ENCODE measurements around the gene WNT16.
"Not testable (repeated sequence)": the region's sequence is repeated elsewhere in the genome, so short reads cannot be mapped to it uniquely, and the experiment has no call there.

WNT16 gene

GRCh38 chr7:121328508-121329190 is at the start of gene WNT16:
Gene WNT16, plus strand, starts transcription at chr7:121329000. Its CDS starts 293 bp downstream, at chr7:121329293.
- no peak for DNase-seq

- no peak for DNase-seq
These were observed 49.7 kb upstream of the WNT16 start for GRCh38 chr7:121279060-121279620.

- DNase-seq = no peak
These were observed 49.0 kb upstream of the WNT16 start for GRCh38 chr7:121279822-121280221.

GRCh38 chr7:121280656-121281055 is 48.1 kb upstream of the WNT16 start:
- DNase-seq = no peak

- DNase-seq = no peak
These were observed 46.7 kb upstream of the WNT16 start for GRCh38 chr7:121282129-121282528.

- DNase-seq = no peak
These were observed 43.6 kb upstream of the WNT16 start for GRCh38 chr7:121285066-121285667.

GRCh38 chr7:121286186-121286585 is 42.6 kb upstream of the WNT16 start:
- no peak for DNase-seq

- DNase-seq = peak; percentile 88
These were observed 41.8 kb upstream of the WNT16 start for GRCh38 chr7:121286742-121287734.

- DNase-seq = peak; percentile 98
These were observed 39.9 kb upstream of the WNT16 start for GRCh38 chr7:121288894-121289293.

- DNase-seq = not testable (repeated sequence)
These were observed 38.9 kb upstream of the WNT16 start for GRCh38 chr7:121289930-121290329.

GRCh38 chr7:121294448-121294992 is 34.3 kb upstream of the WNT16 start:
- no peak for DNase-seq

- no peak for DNase-seq
These were observed 31.0 kb upstream of the WNT16 start for GRCh38 chr7:121297843-121298242.

GRCh38 chr7:121298831-121299239 is 30.0 kb upstream of the WNT16 start:
- no peak for DNase-seq

- DNase-seq = no peak
These were observed 27.9 kb upstream of the WNT16 start for GRCh38 chr7:121300685-121301420.

- peak; percentile 27 for DNase-seq
These were observed 27.2 kb upstream of the WNT16 start for GRCh38 chr7:121301446-121302213.

GRCh38 chr7:121302214-121302745 is 26.5 kb upstream of the WNT16 start:
- DNase-seq = peak; percentile 96

GRCh38 chr7:121303422-121304101 is 25.2 kb upstream of the WNT16 start:
- peak; percentile 49 for DNase-seq

- DNase-seq = no peak
These were observed 24.6 kb upstream of the WNT16 start for GRCh38 chr7:121304102-121304658.

GRCh38 chr7:121305109-121305508 is 23.7 kb upstream of the WNT16 start:
- DNase-seq = peak; percentile 45

GRCh38 chr7:121306565-121306964 is 22.2 kb upstream of the WNT16 start:
- no peak for DNase-seq
